ENCODE data around the gene CEP162. TPM values are rescaled to one million over a fixed set of nuclear protein-coding genes. Genes with fewer than 3 reads are reported as not detected.
"Not testable (repeated sequence)": the region's sequence is repeated elsewhere in the genome, so short reads cannot be mapped to it uniquely, and the experiment has no call there.

CEP162 gene
- total and polyA plus RNA-seq, 10 of the 15 experiments (the other 5 are each of a cell fraction or from before 2014, with no cell fraction given): 2.7 to 7.9 (median 4.5) TPM

GRCh38 chr6:84189356-84189755 is 38.1 kb downstream of the CEP162 start:
- H3K4me3 ChIP-seq; DNase-seq (ENCODE audit: low read depth, low spot score); BruUV-seq (replicated peaks); H3K4me2 ChIP-seq (ENCODE audit: control insufficient read depth, insufficient read depth); POLR2A ChIA-PET; H3K9ac ChIP-seq (ENCODE audit: control insufficient read depth, insufficient read depth, low read length); CTCF ChIA-PET; FAIRE-seq; H3K9me3 ChIP-seq (replicated peaks; ENCODE audit: control insufficient read depth, insufficient read depth, low read length); H3K27ac ChIP-seq (ENCODE audit: control insufficient read depth, insufficient read depth); SMC1A ChIA-PET (ENCODE audit: uncharacterized antibody, unreplicated experiment); in situ Hi-C loops (cut with MboI); H3K4me1 ChIP-seq (ENCODE audit: control insufficient read depth, insufficient read depth, low read length); H3K27me3 ChIP-seq (replicated peaks in 1 of 2; ENCODE audit: control insufficient read depth in 2 of 2, insufficient read depth in 2 of 2, low read length in 1 of 2); H3K79me2 ChIP-seq (ENCODE audit: control insufficient read depth, insufficient read depth, low read length); RAD21 ChIA-PET (ENCODE audit: unreplicated experiment); H2AFZ ChIP-seq (ENCODE audit: control insufficient read depth, low read depth, low read length); ATAC-seq; H4K20me1 ChIP-seq (ENCODE audit: control insufficient read depth, insufficient read depth); intact Hi-C loops (cut with micrococcal nuclease; ENCODE audit: unreplicated experiment); H3K36me3 ChIP-seq (ENCODE audit: control insufficient read depth in 2 of 2, insufficient read depth in 2 of 2, low read length in 1 of 2): not testable (repeated sequence)
- 88% methylated on average over 10 of the region's 25 CpGs for WGBS (ENCODE audit: insufficient coverage, insufficient replicate concordance, low lambda C conversion rate, missing lambda C conversion rate)

DNA sequence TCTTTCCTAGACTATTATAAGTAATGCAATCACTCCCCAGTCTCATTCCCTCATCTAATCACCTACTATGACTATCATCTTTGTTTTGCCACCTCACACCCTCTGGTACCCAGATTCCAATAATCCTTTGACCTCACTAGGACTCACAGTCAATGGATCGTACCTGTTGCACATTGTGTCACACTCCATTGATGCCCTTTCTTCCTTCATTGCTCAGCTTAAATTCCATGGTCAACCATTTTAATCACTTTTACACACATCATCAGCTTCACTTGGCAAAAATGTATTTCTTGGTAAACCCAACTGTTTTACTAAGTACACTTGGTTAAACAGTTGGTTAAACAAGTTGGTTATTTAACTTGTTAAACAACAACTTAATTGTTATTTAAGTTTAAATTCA is 44.0 kb downstream of the CEP162 start:
- Histone ChIP-seq H3K79me2 (ENCODE audit: control insufficient read depth, insufficient read depth, low read length) (no peaks in the 10 kb centered on the region), H4K20me1 (ENCODE audit: control insufficient read depth, insufficient read depth) (no peaks in the 10 kb centered on the region), H2AFZ (ENCODE audit: control insufficient read depth, low read depth, low read length) (no peak overlapping the region), H3K4me2 (ENCODE audit: control insufficient read depth, insufficient read depth) (no peak overlapping the region), H3K9me3 (replicated peaks; ENCODE audit: control insufficient read depth, insufficient read depth, low read length) (no peaks in the 10 kb centered on the region), H3K9ac (ENCODE audit: control insufficient read depth, insufficient read depth, low read length) (no peak overlapping the region), H3K27me3 (replicated peaks in 1 of 2; ENCODE audit: control insufficient read depth in 2 of 2, insufficient read depth in 2 of 2, low read length in 1 of 2) (no peaks in the 10 kb centered on the region), H3K27ac (ENCODE audit: control insufficient read depth, insufficient read depth) (no peak overlapping the region), H3K4me1 (ENCODE audit: control insufficient read depth, insufficient read depth, low read length) (no peaks in the 10 kb centered on the region), H3K4me3 (no peak overlapping the region), H3K36me3 (ENCODE audit: control insufficient read depth in 2 of 2, insufficient read depth in 2 of 2, low read length in 1 of 2) (no peaks in the 10 kb centered on the region)
- 96% methylated on average over 1 of the region's 1 CpG for WGBS (ENCODE audit: insufficient coverage, insufficient replicate concordance, low lambda C conversion rate, missing lambda C conversion rate)
- in situ Hi-C loops (cut with MboI) (no loop called here), intact Hi-C loops (cut with micrococcal nuclease; ENCODE audit: unreplicated experiment) (no loop called here)
- CTCF ChIA-PET: no interaction called here
- ATAC-seq (no peak), DNase-seq (ENCODE audit: low read depth, low spot score) (no peak), FAIRE-seq (no peak)
- RAD21 ChIA-PET (ENCODE audit: unreplicated experiment): no interaction called here
- SMC1A ChIA-PET (ENCODE audit: uncharacterized antibody, unreplicated experiment): no interaction called here
- no TSS peak for BruUV-seq (replicated peaks)
- POLR2A ChIA-PET: no interaction called here
- TF ChIP-seq POLR2AphosphoS5 (IDR thresholded peaks at IDR 0.05; ENCODE audit: low read length) (no peak), HDGF (IDR thresholded peaks at IDR 0.05) (no peak), RELA (IDR thresholded peaks at IDR 0.05; ENCODE audit: borderline replicate concordance, partially characterized antibody) (no peak), E2F8 (IDR thresholded peaks at IDR 0.05; ENCODE audit: low read depth, partially characterized antibody) (no peak), TCF7 (IDR thresholded peaks at IDR 0.05; ENCODE audit: borderline replicate concordance) (no peak), FOS (IDR thresholded peaks at IDR 0.05; ENCODE audit: borderline replicate concordance, extremely low read depth, insufficient read length) (no peak), IKZF1 (conservative IDR thresholded peaks at IDR 0.05) (no peak), MYC (IDR thresholded peaks at IDR 0.05; ENCODE audit: insufficient read depth, insufficient read length, insufficient replicate concordance, low read length, severe bottlenecking) (no peak), JUNB (IDR thresholded peaks at IDR 0.05) (no peak), NBN (IDR thresholded peaks at IDR 0.05) (no peak)
- TF ChIP-seq, protein P1, sequence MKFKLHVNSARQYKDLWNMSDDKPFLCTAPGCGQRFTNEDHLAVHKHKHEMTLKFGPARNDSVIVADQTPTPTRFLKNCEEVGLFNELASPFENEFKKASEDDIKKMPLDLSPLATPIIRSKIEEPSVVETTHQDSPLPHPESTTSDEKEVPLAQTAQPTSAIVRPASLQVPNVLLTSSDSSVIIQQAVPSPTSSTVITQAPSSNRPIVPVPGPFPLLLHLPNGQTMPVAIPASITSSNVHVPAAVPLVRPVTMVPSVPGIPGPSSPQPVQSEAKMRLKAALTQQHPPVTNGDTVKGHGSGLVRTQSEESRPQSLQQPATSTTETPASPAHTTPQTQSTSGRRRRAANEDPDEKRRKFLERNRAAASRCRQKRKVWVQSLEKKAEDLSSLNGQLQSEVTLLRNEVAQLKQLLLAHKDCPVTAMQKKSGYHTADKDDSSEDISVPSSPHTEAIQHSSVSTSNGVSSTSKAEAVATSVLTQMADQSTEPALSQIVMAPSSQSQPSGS (IDR thresholded peaks at IDR 0.05; ENCODE audit: low read length): no peak
- TF ChIP-seq, protein P2, sequence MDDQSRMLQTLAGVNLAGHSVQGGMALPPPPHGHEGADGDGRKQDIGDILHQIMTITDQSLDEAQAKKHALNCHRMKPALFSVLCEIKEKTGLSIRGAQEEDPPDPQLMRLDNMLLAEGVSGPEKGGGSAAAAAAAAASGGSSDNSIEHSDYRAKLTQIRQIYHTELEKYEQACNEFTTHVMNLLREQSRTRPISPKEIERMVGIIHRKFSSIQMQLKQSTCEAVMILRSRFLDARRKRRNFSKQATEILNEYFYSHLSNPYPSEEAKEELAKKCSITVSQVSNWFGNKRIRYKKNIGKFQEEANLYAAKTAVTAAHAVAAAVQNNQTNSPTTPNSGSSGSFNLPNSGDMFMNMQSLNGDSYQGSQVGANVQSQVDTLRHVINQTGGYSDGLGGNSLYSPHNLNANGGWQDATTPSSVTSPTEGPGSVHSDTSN (IDR thresholded peaks at IDR 0.05; ENCODE audit: insufficient replicate concordance, low read depth, low read length): no peak
